HEK293 (cell line): ENCODE results near the gene GNG14.

Experiments used
- CTCF ChIA-PET: fragments of 350-600 bp; formaldehyde crosslinking; extraction: SDS; loops from one replicate; lab custom pipeline; 2021; ENCODE audit warnings: antibody characterized with exemption; lab: Yijun Ruan, JAX
- POLR2A ChIA-PET: fragments of 300-600 bp; formaldehyde crosslinking; extraction: SDS; loops from one replicate; lab custom pipeline; 2020; ENCODE audit warnings: antibody characterized with exemption, inconsistent platforms; lab: Yijun Ruan, JAX
- H3K27ac ChIP-seq: fragments of 200-500 bp; sonication (Bioruptor generic); 2 replicates; pipeline ENCODE4 v1.5.1; 2014; ENCODE audit warnings: low read depth, low read length, control low read depth, inconsistent platforms; ENCODE audit errors: extremely low read depth
- H3K36me3 ChIP-seq, 2 experiments: fragments of 200-500 bp in 1 of 2; sonication (Bioruptor generic) in 1 of 2; 1 replicate in 1 of 2; 2 replicates in 1 of 2; pipeline ENCODE4 v1.5.1; 2014 to 2017; ENCODE audit warnings: inconsistent platforms in 2 of 2, low read length in 2 of 2; ENCODE audit not compliant: control insufficient read depth in 2 of 2, insufficient read depth in 1 of 2
- H3K4me1 ChIP-seq: fragments of 200-500 bp; sonication (Bioruptor generic); 2 replicates; pipeline ENCODE4 v1.5.1; 2014; ENCODE audit warnings: mild to moderate bottlenecking, low read length, inconsistent platforms; ENCODE audit not compliant: control insufficient read depth, insufficient read depth
- H3K4me3 ChIP-seq: 2 replicates; pipeline ENCODE4 v1.5.1; 2011; ENCODE audit warnings: low read depth, mild to moderate bottlenecking, control low read depth, low read length, moderate library complexity
- H3K9me3 ChIP-seq: fragments of 200-500 bp; sonication (Bioruptor generic); 2 replicates; pipeline ENCODE4 v1.5.1; 2014; ENCODE audit warnings: low read depth, low read length, inconsistent platforms; ENCODE audit not compliant: control insufficient read depth, insufficient read depth
- AEBP2 ChIP-seq: fragments of 450-650 bp; formaldehyde crosslinking; IDR thresholded peaks from 2 replicates; pipeline ENCODE4 v1.5.1; 2016; ENCODE audit warnings: missing biosample characterization, missing genetic modification characterization, borderline replicate concordance
- IKZF3 ChIP-seq: fragments of 450-650 bp; IDR thresholded peaks from 2 replicates; pipeline ENCODE4 v1.5.0; 2018; ENCODE audit warnings: missing biosample characterization, mild to moderate bottlenecking, missing genetic modification characterization, moderate library complexity
- KLF7 ChIP-seq: fragments of 450-650 bp; formaldehyde crosslinking; IDR thresholded peaks from 2 replicates; pipeline ENCODE4 v1.5.1; 2016; ENCODE audit warnings: missing biosample characterization, missing genetic modification characterization, borderline replicate concordance
- KLF8 ChIP-seq: fragments of 450-650 bp; formaldehyde crosslinking; IDR thresholded peaks from 2 replicates; pipeline ENCODE4 v1.5.1; 2016; ENCODE audit warnings: missing biosample characterization, missing genetic modification characterization
- SP2 ChIP-seq: fragments of 450-650 bp; formaldehyde crosslinking; IDR thresholded peaks from 2 replicates; pipeline ENCODE4 v1.5.1; 2016; ENCODE audit warnings: missing biosample characterization, missing genetic modification characterization
- SP7 ChIP-seq: fragments of 450-650 bp; formaldehyde crosslinking; IDR thresholded peaks from 2 replicates; pipeline ENCODE4 v1.5.1; 2016; ENCODE audit warnings: missing biosample characterization, missing genetic modification characterization
- ZBTB20 ChIP-seq: fragments of 450-650 bp; formaldehyde crosslinking; IDR thresholded peaks from 2 replicates; pipeline ENCODE4 v1.5.1; 2016; ENCODE audit warnings: missing biosample characterization, missing genetic modification characterization
- ZBTB26 ChIP-seq: fragments of 450-650 bp; formaldehyde crosslinking; optimal IDR thresholded peaks from 2 replicates; pipeline ENCODE3; 2016; ENCODE audit warnings: missing biosample characterization, mild to moderate bottlenecking, missing genetic modification characterization
- ZBTB8A ChIP-seq: fragments of 450-650 bp; formaldehyde crosslinking; IDR thresholded peaks from 2 replicates; pipeline ENCODE4 v1.5.1; 2016; ENCODE audit warnings: missing biosample characterization, missing genetic modification characterization
- ZIC2 ChIP-seq: fragments of 450-650 bp; formaldehyde crosslinking; IDR thresholded peaks from 2 replicates; pipeline ENCODE4 v1.5.1; 2016; ENCODE audit warnings: missing biosample characterization, missing genetic modification characterization
- ZNF114 ChIP-seq: fragments of 450-650 bp; formaldehyde crosslinking; IDR thresholded peaks from 2 replicates; pipeline ENCODE4 v1.5.0; 2017; ENCODE audit warnings: missing biosample characterization, missing genetic modification characterization
- ZNF146 ChIP-seq: fragments of 450-650 bp; formaldehyde crosslinking; IDR thresholded peaks from 2 replicates; pipeline ENCODE4 v1.5.1; 2016; ENCODE audit warnings: missing biosample characterization, missing genetic modification characterization
- ZNF174 ChIP-seq: fragments of 450-650 bp; formaldehyde crosslinking; IDR thresholded peaks from 2 replicates; pipeline ENCODE4 v1.5.0; 2017; ENCODE audit warnings: missing biosample characterization, mild to moderate bottlenecking, missing genetic modification characterization
- ZNF211 ChIP-seq: fragments of 450-650 bp; formaldehyde crosslinking; IDR thresholded peaks from 2 replicates; pipeline ENCODE4 v1.5.1; 2016; ENCODE audit warnings: low read depth, missing biosample characterization, missing genetic modification characterization
- ZNF335 ChIP-seq: fragments of 450-650 bp; formaldehyde crosslinking; conservative IDR thresholded peaks from 2 replicates; pipeline ENCODE4 v1.5.1; 2016; ENCODE audit warnings: missing biosample characterization, missing genetic modification characterization
- ZNF48 ChIP-seq: fragments of 450-650 bp; formaldehyde crosslinking; IDR thresholded peaks from 2 replicates; pipeline ENCODE4 v1.5.1; 2016; ENCODE audit warnings: missing biosample characterization, missing genetic modification characterization
- ZNF548 ChIP-seq: fragments of 450-650 bp; formaldehyde crosslinking; IDR thresholded peaks from 2 replicates; pipeline ENCODE4 v1.5.1; 2016; ENCODE audit warnings: missing biosample characterization, missing genetic modification characterization
- ZNF549 ChIP-seq: fragments of 450-650 bp; IDR thresholded peaks from 2 replicates; pipeline ENCODE4 v1.5.1; 2018; ENCODE audit warnings: missing biosample characterization, missing genetic modification characterization, mild to moderate bottlenecking, inconsistent platforms, moderate library complexity
- ZNF585B ChIP-seq: fragments of 450-650 bp; formaldehyde crosslinking; IDR thresholded peaks from 2 replicates; pipeline ENCODE4 v1.5.1; 2016; ENCODE audit warnings: missing biosample characterization, missing genetic modification characterization
- ZNF624 ChIP-seq: fragments of 450-650 bp; formaldehyde crosslinking; IDR thresholded peaks from 2 replicates; pipeline ENCODE4 v1.5.1; 2017; ENCODE audit warnings: missing biosample characterization, missing genetic modification characterization
- ZNF626 ChIP-seq: fragments of 450-650 bp; sonication (Bioruptor Pico); formaldehyde crosslinking; IDR thresholded peaks from 2 replicates; pipeline ENCODE4 v1.5.1; 2018; ENCODE audit warnings: missing biosample characterization, missing genetic modification characterization, inconsistent platforms
- ZNF664 ChIP-seq: fragments of 450-650 bp; formaldehyde crosslinking; IDR thresholded peaks from 2 replicates; pipeline ENCODE4 v1.5.1; 2016; ENCODE audit warnings: missing biosample characterization, missing genetic modification characterization
- ZNF701 ChIP-seq: fragments of 450-650 bp; formaldehyde crosslinking; IDR thresholded peaks from 2 replicates; pipeline ENCODE4 v1.5.1; 2016; ENCODE audit warnings: missing biosample characterization, missing genetic modification characterization
- ZNF776 ChIP-seq: fragments of 450-650 bp; formaldehyde crosslinking; IDR thresholded peaks from 2 replicates; pipeline ENCODE4 v1.5.0; 2017; ENCODE audit warnings: missing biosample characterization, missing genetic modification characterization, borderline replicate concordance
- ZSCAN16 ChIP-seq: fragments of 450-650 bp; formaldehyde crosslinking; IDR thresholded peaks from 2 replicates; pipeline ENCODE4 v1.5.1; 2016; ENCODE audit warnings: missing biosample characterization, missing genetic modification characterization

Gene GNG14

GRCh38 chr19:12666265-12667048 lies 21.3 kb upstream of the GNG14 start, which contains the start of the genes MAN2B1 and WDR83 (continued):
- TF ChIP-seq KLF8 (tag by site-specific recombination) (no peak; the same call in 1 of the 2 replicates), IKZF3 (peak; percentile 87), ZNF701 (tag by site-specific recombination) (no peak), ZNF549 (tag by site-specific recombination) (no peak), ZIC2 (tag by site-specific recombination) (peak; percentile 40; the same call in 1 of the 2 replicates), ZNF174 (tag by site-specific recombination) (no peak), ZBTB8A (peak; percentile 58; the same call in 1 of the 2 replicates), KLF7 (tag by site-specific recombination) (peak; percentile 13; the same call in 1 of the 2 replicates)

- ChIA-PET CTCF (interaction anchor here (1.1 kb wide), 1 partner anchor 104 kb away, joined by 3 read pairs; no protein-coding TSS in a partner anchor), POLR2A (interaction anchor here (1.2 kb wide), 1 partner anchor 9 kb away, joined by 4 read pairs; no protein-coding TSS in a partner anchor)
- H3K4me1 ChIP-seq, result no peaks in the 10 kb centered on the region
- H3K36me3 ChIP-seq, result peaks cover 7 to 57% of the 10 kb centered on the region in 2 experiments; a peak in 2 of 3 replicates
- H3K4me3 ChIP-seq, result peak overlapping the region; percentile 85; the same call in 1 of the 2 replicates
- H3K9me3 ChIP-seq, result no peaks in the 10 kb centered on the region
- H3K27ac ChIP-seq, result no peak overlapping the region
- TF ChIP-seq ZNF174 (tag by site-specific recombination), result no peak
Observed at GRCh38 chr19:12667731-12668302, 20.0 kb upstream of the GNG14 start.

- ChIA-PET POLR2A (interaction anchor here (1.0 to 1.8 kb wide), 4 partner anchors 9 to 58 kb away, joined by 3 to 6 read pairs (median 4); partner anchors contain the start of genes ZNF490 and ZNF791), CTCF (interaction anchor here (0.6 to 1.5 kb wide), 3 partner anchors 11 to 125 kb away, joined by 3 to 6 read pairs (median 5); no protein-coding TSS in a partner anchor)
- peak overlapping the region; percentile 85 for H3K4me3 ChIP-seq
- H3K27ac ChIP-seq, result peak overlapping the region; percentile 80; the same call in 1 of the 2 replicates
- no peaks in the 10 kb centered on the region for H3K4me1 ChIP-seq
- TF ChIP-seq ZNF776 (tag by site-specific recombination) (no peak), SP7 (tag by site-specific recombination) (no peak), ZNF548 (tag by site-specific recombination) (no peak), ZNF48 (tag by site-specific recombination) (no peak), ZNF114 (tag by site-specific recombination) (no peak)
- H3K36me3 ChIP-seq, result peaks cover 8 to 57% of the 10 kb centered on the region in 2 experiments; a peak in 2 of 3 replicates
- no peaks in the 10 kb centered on the region for H3K9me3 ChIP-seq
Observed at GRCh38 chr19:12668346-12668745, 19.5 kb upstream of the GNG14 start.

- ChIA-PET CTCF (interaction anchor here (0.6 to 1.5 kb wide), 2 partner anchors 11 to 125 kb away, joined by 5 to 6 read pairs; no protein-coding TSS in a partner anchor), POLR2A (interaction anchor here (1.0 to 1.8 kb wide), 5 partner anchors 10 to 58 kb away, joined by 3 to 7 read pairs (median 5); partner anchors contain the start of genes DHPS, ZNF490 and ZNF791)
- H3K4me1 ChIP-seq, result no peaks in the 10 kb centered on the region
- H3K27ac ChIP-seq, result peak overlapping the region; percentile 80
- H3K36me3 ChIP-seq, result peaks cover 13 to 55% of the 10 kb centered on the region in 2 experiments; a peak in 2 of 3 replicates
- H3K4me3 ChIP-seq, result peak overlapping the region; percentile 85
- no peaks in the 10 kb centered on the region for H3K9me3 ChIP-seq
- peak; percentile 14; the same call in 1 of the 2 replicates for TF ChIP-seq ZBTB20
- TF ChIP-seq ZBTB26 (tag by site-specific recombination), result peak; percentile 19
- no peak for TF ChIP-seq ZNF585B
- TF ChIP-seq ZNF626 (tag by site-specific recombination), result no peak
- TF ChIP-seq AEBP2 (tag by site-specific recombination), result no peak
- no peak for TF ChIP-seq ZNF664 (tag by site-specific recombination)
- TF ChIP-seq ZNF624 (tag by site-specific recombination), result no peak
- no peak for TF ChIP-seq ZSCAN16 (tag by site-specific recombination)
- TF ChIP-seq ZNF146 (tag by site-specific recombination), result no peak
- no peak for TF ChIP-seq ZNF211 (tag by site-specific recombination)
- TF ChIP-seq ZNF335 (tag by site-specific recombination), result peak; percentile 97
- TF ChIP-seq SP2 (tag by site-specific recombination), result peak; percentile 62; the same call in 1 of the 2 replicates
Observed at GRCh38 chr19:12668932-12669269, 18.9 kb upstream of the GNG14 start.
